ENCODE results near the gene MAP2K7. TPM values are rescaled to one million over a fixed set of nuclear protein-coding genes. Genes with fewer than 3 reads are reported as not detected.

MAP2K7 gene
- total RNA-seq, 3 donors from 2014 or later = 13.3 to 17.1 (median 13.8) TPM

- no peak for DNase-seq (ENCODE audit: low spot score in 2 of 2)
- intact Hi-C loops (cut with DNase I; ENCODE audit: low total_unique reads) = no loop called here
- no peaks in the 10 kb centered on the region for H3K4me1 ChIP-seq
- no peaks in the 10 kb centered on the region for H3K27me3 ChIP-seq
- H3K9me3 ChIP-seq = no peaks in the 10 kb centered on the region
- no peak overlapping the region for H3K4me3 ChIP-seq
- no peak overlapping the region for H3K27ac ChIP-seq
- H3K36me3 ChIP-seq = no peaks in the 10 kb centered on the region
- TF ChIP-seq POLR2AphosphoS5 (IDR thresholded peaks at IDR 0.05) = no peak
- TF ChIP-seq POLR2A (IDR thresholded peaks at IDR 0.05) = no peak
- no peak for TF ChIP-seq CTCF (IDR thresholded peaks at IDR 0.05)
Observed at GRCh38 chr19:7961920-7962626, 58.4 kb downstream of the MAP2K7 start.

GRCh38 chr19:7962644-7963268 is 59.1 kb downstream of the MAP2K7 start:
- Histone ChIP-seq H3K4me1 (no peaks in the 10 kb centered on the region), H3K27ac (no peak overlapping the region), H3K27me3 (no peaks in the 10 kb centered on the region), H3K36me3 (no peaks in the 10 kb centered on the region), H3K9me3 (no peaks in the 10 kb centered on the region), H3K4me3 (no peak overlapping the region)
- TF ChIP-seq POLR2AphosphoS5 (IDR thresholded peaks at IDR 0.05) = no peak
- no peak for TF ChIP-seq POLR2A (IDR thresholded peaks at IDR 0.05)
- TF ChIP-seq CTCF (IDR thresholded peaks at IDR 0.05) = no peak
- intact Hi-C loops (cut with DNase I; ENCODE audit: low total_unique reads) = no loop called here
- no peak for DNase-seq (ENCODE audit: low spot score in 2 of 2)

- TF ChIP-seq CTCF (IDR thresholded peaks at IDR 0.05) (no peak), POLR2A (IDR thresholded peaks at IDR 0.05) (no peak), POLR2AphosphoS5 (IDR thresholded peaks at IDR 0.05) (no peak)
- H3K4me1 ChIP-seq = no peaks in the 10 kb centered on the region
- H3K4me3 ChIP-seq = no peak overlapping the region
- H3K27ac ChIP-seq = no peak overlapping the region
- H3K36me3 ChIP-seq = no peaks in the 10 kb centered on the region
- no peak for DNase-seq (ENCODE audit: low spot score in 2 of 2)
- intact Hi-C loops (cut with DNase I; ENCODE audit: low total_unique reads) = no loop called here
- H3K27me3 ChIP-seq = no peaks in the 10 kb centered on the region
- no peaks in the 10 kb centered on the region for H3K9me3 ChIP-seq
Observed at GRCh38 chr19:7963566-7963965, 59.9 kb downstream of the MAP2K7 start.

Other genes with a start within 250 kb of the MAP2K7 start
- gene RETN, start 234.8 kb upstream of the MAP2K7 start, total RNA-seq = not detected
- 1 to 10 TPM in 2 of 3 donors, not detected in 1; 1.0 to 2.4 TPM for gene MCEMP1, start 226.8 kb upstream of the MAP2K7 start, total RNA-seq
- gene TRAPPC5, start 223.0 kb upstream of the MAP2K7 start, total RNA-seq = 10 to 100 TPM; 34.7 to 84.0 (median 62.6) TPM
- under 1 TPM in 2 of 3 donors, not detected in 1; 0.29 to 0.48 TPM for gene FCER2, start 201.7 kb upstream of the MAP2K7 start, total RNA-seq
- 1 to 10 TPM in 2 of 3 donors, not detected in 1; 1.3 to 3.7 TPM for gene CLEC4G, start 171.8 kb upstream of the MAP2K7 start, total RNA-seq
- gene CD209, start 156.3 kb upstream of the MAP2K7 start, total RNA-seq = 1 to 10 TPM; 2.3 to 9.8 (median 2.6) TPM
- 1 to 10 TPM in 1 of 3 donors, not detected in 2; 1.3 TPM for gene CLEC4M, start 140.6 kb upstream of the MAP2K7 start, total RNA-seq
- 10 to 100 TPM in 1 of 3 donors, 1 to 10 TPM in 2; 7.5 to 12.5 (median 9.2) TPM for gene EVI5L, start 73.7 kb upstream of the MAP2K7 start, total RNA-seq
- gene PRR36, start 29.5 kb upstream of the MAP2K7 start, total RNA-seq = 1 to 10 TPM in 1 of 3 donors, under 1 TPM in 1, not detected in 1; 0.59 to 2.0 TPM
- 10 to 100 TPM in 1 of 3 donors, 1 to 10 TPM in 2; 1.4 to 15.1 (median 6.6) TPM for gene LRRC8E, start 15.4 kb upstream of the MAP2K7 start, total RNA-seq
- 1 to 10 TPM in 1 of 3 donors, not detected in 2; 2.3 TPM for gene TGFBR3L, start 11.0 kb downstream of the MAP2K7 start, total RNA-seq
- 10 to 100 TPM; 13.8 to 14.8 (median 13.8) TPM for gene SNAPC2, start 16.5 kb downstream of the MAP2K7 start, total RNA-seq
- gene CTXN1, start 22.3 kb downstream of the MAP2K7 start, total RNA-seq = 1 to 10 TPM in 2 of 3 donors, under 1 TPM in 1; 0.32 to 9.5 (median 5.6) TPM
- gene TIMM44, start 39.8 kb downstream of the MAP2K7 start, total RNA-seq = 10 to 100 TPM; 29.3 to 59.6 (median 57.8) TPM
- gene ELAVL1, start 101.8 kb downstream of the MAP2K7 start, total RNA-seq = 10 to 100 TPM; 28.6 to 30.8 (median 29.7) TPM
- gene CCL25, start 148.9 kb downstream of the MAP2K7 start, total RNA-seq = not detected
- 1 to 10 TPM in 1 of 3 donors, under 1 TPM in 1, not detected in 1; 0.66 to 7.9 TPM for gene FBN3, start 245.7 kb downstream of the MAP2K7 start, total RNA-seq